Lung (tissue), 12 donors: ENCODE results near the gene CEP85L. TPM values are rescaled to one million over a fixed set of nuclear protein-coding genes. Genes with fewer than 3 reads are reported as not detected.

Source experiments
- ATAC-seq: fragments of 200-7000 bp; cut with Tn5 transposase; one replicate; pipeline ENCODE4 v1.9.1; 2020; ENCODE audit warnings: moderate number of reproducible peaks; ENCODE audit not compliant: insufficient read depth, low FRiP score
- DNase-seq, 3 donors: peaks; one replicate each; pipeline ENCODE4 v3.0.0-alpha.2; 2013 to 2017
- H3K27ac ChIP-seq, 2 donors: one replicate each; pipeline ENCODE4 v1.5.1; 2013; ENCODE audit warnings: mild to moderate bottlenecking in 2 of 2, moderate library complexity in 2 of 2, control low read depth in 1 of 2, inconsistent platforms in 1 of 2, low read depth in 1 of 2, low read length in 1 of 2
- H3K27me3 ChIP-seq, 3 donors: one replicate each; pipeline ENCODE4 v1.5.1; 2013; ENCODE audit warnings: low read length in 2 of 3; ENCODE audit not compliant: control insufficient read depth in 3 of 3, insufficient read depth in 3 of 3
- H3K36me3 ChIP-seq, 4 donors: one replicate each; pipeline ENCODE4 v1.5.1; 2013; ENCODE audit warnings: low read length in 4 of 4, mild to moderate bottlenecking in 1 of 4, moderate library complexity in 1 of 4; ENCODE audit not compliant: control insufficient read depth in 4 of 4, insufficient read depth in 4 of 4
- H3K4me1 ChIP-seq, 5 donors: one replicate each; pipeline ENCODE4 v1.5.1; 2013; ENCODE audit warnings: low read length in 5 of 5, mild to moderate bottlenecking in 2 of 5, moderate library complexity in 1 of 5; ENCODE audit not compliant: control insufficient read depth in 5 of 5, insufficient read depth in 5 of 5
- H3K4me3 ChIP-seq: one replicate; pipeline ENCODE4 v1.5.1; 2013; ENCODE audit warnings: mild to moderate bottlenecking, control low read depth, moderate library complexity
- H3K9ac ChIP-seq, 2 donors: one replicate each; pipeline ENCODE4 v1.5.1; 2013; ENCODE audit warnings: low read length in 2 of 2, control low read depth in 1 of 2; ENCODE audit not compliant: insufficient read depth in 1 of 2
- H3K9me3 ChIP-seq, 4 donors: one replicate each; pipeline ENCODE4 v1.5.1; 2013; ENCODE audit warnings: low read length in 3 of 4, mild to moderate bottlenecking in 1 of 4, moderate library complexity in 1 of 4; ENCODE audit not compliant: control insufficient read depth in 4 of 4, insufficient read depth in 3 of 4
- CTCF ChIP-seq: IDR thresholded peaks from 2 replicates; pipeline ENCODE4 v1.5.1; 2012; ENCODE audit warnings: mild to moderate bottlenecking; ENCODE audit errors: control extremely low read depth, extremely low read depth
- WGBS, 2 donors: extraction: QIAGEN DNeasy Blood & Tissue Kit; methylation state at CpG; one replicate each; pipeline ENCODE4 v1.1.7; 2013; 5-methylcytosine and 5-hydroxymethylcytosine counted together
- polyA plus RNA-seq, 2 donors: library from polyadenylated mRNA; stranded (reverse); fragments of 200-250 nt; gene quantifications; one replicate each; pipeline ENCODE4 v1.2.1, GENCODE V29; 2013
- total RNA-seq, 2 donors: library from RNA; depleted of rRNA in 1 of 2; stranded (reverse); fragments of >200 nt in 1 of 2; gene quantifications; one replicate each; pipeline ENCODE4 v1.2.1, GENCODE V29; 2014 to 2021
- donor health status: control.
- donor health status: control.
- donor health status: Bipolar disorder and iron deficiency.
- donor health status: healthy.
- donor health status: DM: yes; HTN: yes; CAD: no.

The CEP85L gene
- total and polyA plus RNA-seq, 4 donors, result 1.3 to 40.8 (median 7.1) TPM

DNA sequence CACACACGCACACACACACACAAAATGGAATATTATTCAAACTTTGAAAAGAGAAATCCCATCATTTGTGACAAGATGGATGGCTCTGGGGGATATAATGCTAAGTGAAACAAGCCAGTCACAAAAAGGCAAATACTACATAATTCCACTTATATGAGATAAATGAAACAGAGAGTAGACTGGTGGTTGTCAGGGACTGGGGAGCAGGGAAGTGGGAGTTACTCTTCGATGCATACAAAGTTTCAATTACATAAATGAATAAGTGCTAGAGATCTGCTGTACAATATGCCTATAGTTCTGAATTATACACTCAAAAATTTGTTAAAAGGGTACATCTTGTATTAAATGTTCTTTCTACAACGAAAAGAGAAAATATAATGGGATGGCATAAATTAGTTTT lies 161.4 kb downstream of the CEP85L start:
- no peaks in the 10 kb centered on the region for H3K27me3 ChIP-seq
- TF ChIP-seq CTCF, result no peak
- ATAC-seq, result no peak
- 91 to 95% methylated on average over 3 of the region's 3 CpGs for WGBS, 2 donors
- no peak overlapping the region for H3K27ac ChIP-seq
- H3K9me3 ChIP-seq, result peaks cover 4 to 7% (median 4%) of the 10 kb centered on the region in 4 donors
- no peak overlapping the region for H3K4me3 ChIP-seq
- peaks cover 0 to 7% (median 0%) of the 10 kb centered on the region in 5 donors for H3K4me1 ChIP-seq
- no peak for DNase-seq
- H3K9ac ChIP-seq, result no peak overlapping the region
- peaks cover 5 to 40% (median 30%) of the 10 kb centered on the region in 4 donors for H3K36me3 ChIP-seq

DNA sequence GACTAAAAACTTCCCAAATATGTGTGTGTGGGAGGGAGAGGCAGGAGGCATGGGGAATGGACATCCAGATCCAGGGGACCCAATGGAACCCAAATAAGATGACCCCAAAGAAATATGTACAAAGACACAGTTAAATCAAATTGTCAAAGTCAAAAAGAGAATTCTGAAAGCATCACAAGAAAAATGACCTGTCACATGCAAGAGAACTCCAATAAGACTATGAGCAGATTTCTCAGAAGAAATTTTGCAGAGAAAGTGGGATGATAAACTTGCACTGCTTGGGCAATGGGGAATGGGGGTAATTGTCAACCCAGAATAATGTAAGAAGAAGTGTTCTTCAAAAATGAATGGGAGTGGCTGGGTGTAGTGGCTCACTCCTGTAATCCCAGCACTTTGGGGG lies 162.8 kb downstream of the CEP85L start:
- TF ChIP-seq CTCF, result no peak
- H3K4me1 ChIP-seq, result peaks cover 0 to 7% (median 0%) of the 10 kb centered on the region in 5 donors
- H3K36me3 ChIP-seq, result peaks cover 5 to 40% (median 30%) of the 10 kb centered on the region in 4 donors
- no peak overlapping the region for H3K27ac ChIP-seq
- H3K4me3 ChIP-seq, result no peak overlapping the region
- ATAC-seq (no peak), DNase-seq (no peak)
- no peaks in the 10 kb centered on the region for H3K27me3 ChIP-seq
- H3K9ac ChIP-seq, result no peak overlapping the region
- H3K9me3 ChIP-seq, result peaks cover 4 to 7% (median 4%) of the 10 kb centered on the region in 4 donors

DNA sequence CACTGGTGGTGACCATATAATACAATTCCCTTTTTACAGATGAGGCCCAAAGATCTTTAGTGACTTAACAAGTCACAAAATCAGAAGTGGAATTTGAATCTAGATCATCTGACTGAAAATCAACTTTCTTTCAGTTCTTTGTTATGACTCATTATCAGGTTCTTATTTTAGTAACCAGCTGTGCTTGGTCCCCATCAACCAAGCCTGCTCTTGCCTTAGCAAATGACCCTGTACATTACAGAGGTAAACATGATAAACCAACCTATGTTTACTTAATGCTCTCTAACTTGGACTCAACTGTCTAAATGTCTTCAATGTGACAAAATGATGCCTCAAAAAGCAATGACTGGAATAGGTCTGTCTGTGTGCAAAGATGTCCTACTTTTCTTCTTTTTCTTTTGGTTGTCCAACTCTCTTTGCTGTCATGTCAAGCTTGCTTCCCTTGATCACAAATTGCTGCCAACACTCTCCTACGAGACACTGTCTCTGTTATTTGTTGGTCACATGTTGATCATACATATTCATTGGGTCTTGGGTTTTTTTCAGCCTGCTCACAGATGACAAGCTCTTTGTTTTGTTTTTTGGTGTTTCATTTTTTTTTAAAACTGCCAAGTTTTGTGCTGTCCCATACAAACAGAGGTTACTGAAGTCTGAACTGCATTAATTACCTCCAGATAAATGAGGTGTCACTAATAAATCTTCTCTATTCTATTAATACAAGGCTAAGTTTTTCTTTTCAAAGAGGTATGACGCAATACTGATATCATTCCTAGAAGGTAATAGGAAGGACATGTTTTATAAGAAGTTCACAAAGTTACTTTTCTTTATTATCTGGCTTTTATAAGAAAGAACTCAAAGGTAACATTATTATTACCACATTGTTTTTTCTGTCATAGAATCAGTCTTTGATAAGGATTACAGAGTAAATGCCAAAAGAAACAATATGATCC lies 165.5 kb downstream of the CEP85L start:
- ATAC-seq, result no peak
- WGBS, 2 donors, result 92 to 95% methylated on average over 2 of the region's 2 CpGs
- H3K27me3 ChIP-seq, result no peaks in the 10 kb centered on the region
- TF ChIP-seq CTCF, result no peak
- no peak overlapping the region for H3K4me3 ChIP-seq
- no peak overlapping the region for H3K9ac ChIP-seq
- H3K27ac ChIP-seq, result no peak overlapping the region
- peaks cover 4 to 7% (median 4%) of the 10 kb centered on the region in 4 donors for H3K9me3 ChIP-seq
- no peak for DNase-seq
- peaks cover 5 to 35% (median 26%) of the 10 kb centered on the region in 4 donors for H3K36me3 ChIP-seq
- H3K4me1 ChIP-seq, result peaks cover 0 to 7% (median 0%) of the 10 kb centered on the region in 5 donors
